GM18867 (cell line): ENCODE data around the gene IPO4.

ENCODE experiments used
- ATAC-seq: cut with Tn5 transposase; IDR thresholded peaks from one replicate; pipeline ENCODE4 v1.9.1; 2021; ENCODE audit warnings: mild to moderate bottlenecking, moderate library complexity; ENCODE audit not compliant: unreplicated experiment

The IPO4 gene

GRCh38 chr14:24132976-24133375, 55.6 kb downstream of the IPO4 start:
- ATAC-seq: no peak

DNA sequence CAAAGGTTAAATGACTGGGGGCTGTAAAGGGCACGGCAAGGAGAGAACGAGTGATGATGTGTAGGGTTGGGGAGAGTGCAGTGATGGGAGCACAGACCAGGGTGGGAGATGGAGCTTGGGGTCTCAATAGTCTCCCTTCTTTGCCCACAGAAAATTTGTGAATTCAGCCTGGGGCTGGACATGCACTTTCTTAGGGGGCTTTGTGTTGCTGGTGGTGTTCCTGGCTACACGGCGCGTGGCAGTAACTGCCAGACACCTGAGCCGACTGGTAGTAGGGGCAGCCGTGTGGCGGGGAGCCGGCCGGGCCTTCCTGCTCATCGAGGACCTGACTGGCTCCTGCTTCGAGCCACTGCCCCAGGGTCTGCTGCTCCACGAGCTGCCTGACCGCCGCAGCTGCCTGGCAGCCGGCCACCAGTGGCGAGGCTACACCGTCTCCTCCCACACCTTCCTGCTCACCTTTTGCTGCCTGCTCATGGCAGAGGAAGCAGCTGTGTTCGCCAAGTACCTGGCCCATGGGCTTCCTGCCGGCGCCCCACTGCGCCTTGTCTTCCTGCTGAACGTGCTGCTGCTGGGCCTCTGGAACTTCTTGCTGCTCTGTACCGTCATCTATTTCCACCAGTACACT, 56.4 kb downstream of the IPO4 start:
- no peak for ATAC-seq

DNA sequence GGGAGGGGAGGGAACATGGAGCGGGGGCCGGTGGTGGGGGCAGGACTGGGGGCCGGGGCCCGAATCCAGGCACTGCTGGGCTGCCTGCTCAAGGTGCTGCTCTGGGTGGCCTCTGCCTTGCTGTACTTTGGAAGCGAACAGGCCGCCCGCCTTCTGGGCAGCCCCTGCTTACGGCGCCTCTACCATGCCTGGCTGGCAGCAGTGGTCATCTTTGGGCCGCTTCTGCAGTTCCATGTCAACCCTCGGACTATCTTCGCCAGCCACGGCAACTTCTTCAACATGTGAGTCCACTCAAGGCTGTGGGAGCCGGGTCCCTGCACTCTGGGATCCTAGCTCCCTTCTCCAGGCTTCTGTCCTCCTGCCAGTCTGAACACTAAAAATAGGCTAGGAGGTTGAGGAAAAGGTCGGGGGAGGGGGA, 57.1 kb downstream of the IPO4 start:
- ATAC-seq: no peak

GRCh38 chr14:24130717-24131548, 57.7 kb downstream of the IPO4 start:
- ATAC-seq: no peak

- ATAC-seq: no peak
Observed at GRCh38 chr14:24130380-24130716, 58.3 kb downstream of the IPO4 start, which contains the start of gene FITM1. TSS of gene FITM1 (plus strand) at chr14:24130659. CDS start at chr14:24131564, 905 bp downstream.
